Measurements from ENCODE around the gene BAIAP2.

- no peak for TF ChIP-seq POLR2A (IDR thresholded peaks at IDR 0.05)
- TF ChIP-seq CTCF (IDR thresholded peaks at IDR 0.05): no peak
Observed at GRCh38 chr17:81073967-81074839, 39.3 kb downstream of the BAIAP2 start.
